HepG2 (cell line): ENCODE results near the gene PRKCE. TPM values are rescaled to one million over a fixed set of nuclear protein-coding genes. Genes with fewer than 3 reads are reported as not detected.

Experiments
- ATAC-seq: fragments of 200-7000 bp; cut with Tn5 transposase; 3 replicates; pipeline ENCODE4 v1.9.1; 2020; ENCODE audit warnings: mild to moderate bottlenecking, moderate library complexity
- BruUV-seq: library from RNA; stranded (reverse); fragments of 400-500 nt; replicated peaks from 2 replicates; lab custom pipeline; 2021; lab: Mats Ljungman, UMichigan
- CTCF ChIA-PET: fragments of 300-600 bp; formaldehyde crosslinking; extraction: SDS; loops from one replicate; lab custom pipeline; 2021; ENCODE audit warnings: low total read pairs, inconsistent platforms, low intra/inter-chr PET ratio; lab: Yijun Ruan, JAX
- POLR2A ChIA-PET: fragments of 350-600 bp; sonication (Branson Sonifier 250); formaldehyde crosslinking; loops from one replicate; lab custom pipeline; 2020; ENCODE audit warnings: antibody characterized with exemption, inconsistent platforms; lab: Yijun Ruan, JAX
- DNase-seq: peaks from one replicate; pipeline ENCODE4 v3.0.0-alpha.2; 2015; ENCODE audit warnings: low spot score
- FAIRE-seq: peaks from 3 replicates; lab custom pipeline; 2011; peaks lifted over from hg19 to GRCh38; lab: Jason Lieb, UNC
- H2AFZ ChIP-seq: one replicate; pipeline ENCODE4 v1.6.1; 2011; ENCODE audit warnings: low read length, inconsistent platforms
- H3K27ac ChIP-seq: fragments of 300-600 bp; 3 replicates; pipeline ENCODE4 v1.8.0; 2011; ENCODE audit warnings: mixed run types, mild to moderate bottlenecking, mixed read lengths, low read length, inconsistent platforms; ENCODE audit not compliant: insufficient read depth; ENCODE audit errors: extremely low read length
- H3K27me3 ChIP-seq, 2 experiments: fragments of 200-600 bp in 1 of 2; 2 replicates in 1 of 2; 3 replicates in 1 of 2; pipeline versions ENCODE4 v1.6.0 to v1.8.0; 2011; ENCODE audit warnings: low read length in 2 of 2, mild to moderate bottlenecking in 2 of 2, moderate library complexity in 2 of 2, inconsistent platforms in 1 of 2; ENCODE audit not compliant: insufficient read depth in 2 of 2, control insufficient read depth in 1 of 2
- H3K36me3 ChIP-seq, 2 experiments: fragments of 200-600 bp in 1 of 2; replicated peaks in 1 of 2; 2 replicates in 1 of 2; 3 replicates in 1 of 2; pipeline versions ENCODE4 v1.5.1 to v1.8.0; 2011; ENCODE audit warnings: low read length in 2 of 2, inconsistent platforms in 1 of 2; ENCODE audit not compliant: insufficient read depth in 2 of 2, control insufficient read depth in 1 of 2
- H3K4me1 ChIP-seq: 2 replicates; pipeline ENCODE4 v1.5.1; 2012; ENCODE audit warnings: low read length, inconsistent platforms; ENCODE audit not compliant: insufficient read depth
- H3K4me2 ChIP-seq: 2 replicates; pipeline ENCODE4 v1.6.0; 2011; ENCODE audit warnings: low read depth, low read length, inconsistent platforms
- H3K4me3 ChIP-seq, 3 experiments: fragments of 200-600 bp in 1 of 3; sonication (generic), shearing (Covaris generic) in 1 of 3; replicated peaks in 1 of 3; 2 replicates each; pipeline ENCODE4 v1.5.1; 2011 to 2016; ENCODE audit warnings: low read length in 3 of 3, inconsistent platforms in 2 of 3, low read depth in 2 of 3, mild to moderate bottlenecking in 2 of 3, control low read depth in 1 of 3, mixed read lengths in 1 of 3; ENCODE audit not compliant: insufficient read depth in 1 of 3
- H3K79me2 ChIP-seq: one replicate; pipeline ENCODE4 v1.6.1; 2011; ENCODE audit warnings: low read length, inconsistent platforms; ENCODE audit not compliant: insufficient read depth
- H3K9ac ChIP-seq: 2 replicates; pipeline ENCODE4 v1.6.0; 2011; ENCODE audit warnings: mild to moderate bottlenecking, low read depth, low read length, inconsistent platforms; ENCODE audit not compliant: insufficient read depth
- H3K9me3 ChIP-seq: 2 replicates; pipeline ENCODE4 v1.5.1; 2012; ENCODE audit warnings: mild to moderate bottlenecking, low read length
- H4K20me1 ChIP-seq: 2 replicates; pipeline ENCODE4 v1.6.0; 2011; ENCODE audit warnings: inconsistent platforms, mild to moderate bottlenecking, low read length, moderate library complexity; ENCODE audit not compliant: insufficient read depth
- EZH2 ChIP-seq: conservative IDR thresholded peaks from 2 replicates; pipeline ENCODE4 v1.6.1; 2012; ENCODE audit warnings: mild to moderate bottlenecking, low read depth, low read length, moderate library complexity
- FOXO1 ChIP-seq: sonication (generic); formaldehyde crosslinking; IDR thresholded peaks from 2 replicates; pipeline ENCODE4 v1.4.0; 2020; ENCODE audit warnings: missing genetic modification reagents
- NFAT5 ChIP-seq: sonication (generic); formaldehyde crosslinking; IDR thresholded peaks from 2 replicates; pipeline ENCODE4 v1.4.0; 2020; ENCODE audit warnings: missing genetic modification reagents
- NR1H2 ChIP-seq: sonication (generic); formaldehyde crosslinking; IDR thresholded peaks from 2 replicates; pipeline ENCODE4 v1.8.1; 2022; ENCODE audit warnings: low read depth, missing genetic modification reagents, borderline replicate concordance
- POGK ChIP-seq: sonication (generic); formaldehyde crosslinking; conservative IDR thresholded peaks from 2 replicates; pipeline ENCODE4 v1.8.0; 2022; ENCODE audit warnings: mild to moderate bottlenecking, moderate library complexity, missing genetic modification reagents
- RBM22 ChIP-seq: fragments of 200-400 bp; formaldehyde crosslinking; optimal IDR thresholded peaks from 2 replicates; pipeline ENCODE3; 2017; ENCODE audit warnings: mild to moderate bottlenecking, low read length, moderate library complexity
- SMYD3 ChIP-seq: sonication (generic); formaldehyde crosslinking; IDR thresholded peaks from 2 replicates; pipeline ENCODE4 v1.8.1; 2023; ENCODE audit warnings: mild to moderate bottlenecking, missing genetic modification reagents
- ZNF292 ChIP-seq: sonication (generic); formaldehyde crosslinking; IDR thresholded peaks from 2 replicates; pipeline ENCODE4 v1.8.1; 2022; ENCODE audit warnings: mild to moderate bottlenecking, low read depth, missing genetic modification reagents, borderline replicate concordance
- ZNF382 ChIP-seq: sonication (generic); formaldehyde crosslinking; IDR thresholded peaks from 2 replicates; pipeline ENCODE4 v1.5.0; 2020; ENCODE audit warnings: missing genetic modification reagents, mild to moderate bottlenecking, borderline replicate concordance
- ZNF782 ChIP-seq: sonication (generic); formaldehyde crosslinking; IDR thresholded peaks from 2 replicates; pipeline ENCODE4 v1.4.0; 2020; ENCODE audit warnings: missing genetic modification reagents, mild to moderate bottlenecking, borderline replicate concordance
- WGBS: methylation state at CpG from one replicate; pipeline ENCODE4 v1.1.6; 2017; ENCODE audit warnings: low lambda C conversion rate; 5-methylcytosine and 5-hydroxymethylcytosine counted together
- in situ Hi-C: cut with HindIII; loops from 2 replicates; pipeline ENCODE4 v1.10.0; 2017; ENCODE audit warnings: low pct_unique_long_range_greater_than_20kb; ENCODE audit not compliant: extremely low pct_ligation_motif_present
- intact Hi-C: fragments of 100-400 bp; cut with micrococcal nuclease; formaldehyde crosslinking; loops from one replicate; pipeline ENCODE4 v1.10.0; 2022; ENCODE audit not compliant: unreplicated experiment
- polyA plus RNA-seq, 8 experiments: library from polyadenylated mRNA; depleted of rRNA in 3 of 8; stranded (reverse) in 7 of 8; unstranded in 1 of 8; fragments of >200 nt; fragmentation: Illumina TruSeq in 4 of 8; extraction: Trizol in 4 of 8; gene quantifications; 2 replicates each; pipeline versions ENCODE4 v1.2.1 to v1.2.3, GENCODE V29; 2011 to 2016; ENCODE audit warnings: low read depth in 4 of 8, missing spikeins in 1 of 8, mixed read lengths in 1 of 8; ENCODE audit not compliant: insufficient read depth in 1 of 8
- total RNA-seq, 5 experiments: library from RNA; depleted of rRNA; stranded (reverse); fragments of >200 nt; fragmentation: Illumina TruSeq; extraction: Trizol; gene quantifications; 2 replicates each; pipeline ENCODE4 v1.2.3, GENCODE V29; 2016; ENCODE audit warnings: low read depth in 1 of 5

PRKCE gene
- total and polyA plus RNA-seq, 2 of the 13 experiments (the other 11 are each of a cell fraction or from before 2014, with no cell fraction given) = 1.0 to 3.9 TPM

- Histone ChIP-seq H3K9me3 (no peaks in the 10 kb centered on the region), H4K20me1 (no peaks in the 10 kb centered on the region), H3K27ac (no peak overlapping the region), H3K4me2 (no peak overlapping the region), H3K4me1 (peaks cover 10% of the 10 kb centered on the region), H3K27me3 (no peaks in the 10 kb centered on the region), H3K79me2 (no peaks in the 10 kb centered on the region), H3K4me3 (no peak overlapping the region), H3K36me3 (no peaks in the 10 kb centered on the region), H3K9ac (no peak overlapping the region), H2AFZ (no peak overlapping the region)
- no TSS peak for BruUV-seq
- CTCF ChIA-PET = no interaction called here
- in situ Hi-C loops = no loop called here
- POLR2A ChIA-PET = no interaction called here
- intact Hi-C loops = no loop called here
- WGBS = 62% methylated on average over 4 of the region's 4 CpGs
- ATAC-seq (no peak), FAIRE-seq (no peak), DNase-seq (no peak)
- TF ChIP-seq EZH2 (no peak), POGK (CRISPR knock-in tag) (no peak)
Measured at GRCh38 chr2:46146866-46147502, 495.5 kb downstream of the PRKCE start.

- CTCF ChIA-PET = no interaction called here
- BruUV-seq = no TSS peak
- TF ChIP-seq ZNF782 (CRISPR knock-in tag) = no peak
- no peak for TF ChIP-seq ZNF292 (CRISPR knock-in tag)
- no peak for TF ChIP-seq RBM22
- no peak for TF ChIP-seq SMYD3 (CRISPR knock-in tag)
- TF ChIP-seq FOXO1 (CRISPR knock-in tag) = no peak
- no peak for TF ChIP-seq ZNF382 (CRISPR knock-in tag)
- TF ChIP-seq NFAT5 (CRISPR knock-in tag) = no peak
- no peak for TF ChIP-seq NR1H2
Measured at GRCh38 chr2:46147626-46148368, 496.3 kb downstream of the PRKCE start.

More at GRCh38 chr2:46147626-46148368, 496.3 kb downstream of the PRKCE start:
- Histone ChIP-seq H3K4me1 (peaks cover 4% of the 10 kb centered on the region), H3K27me3 (no peaks in the 10 kb centered on the region), H4K20me1 (no peaks in the 10 kb centered on the region), H3K27ac (no peak overlapping the region), H3K79me2 (no peaks in the 10 kb centered on the region), H3K9ac (no peak overlapping the region), H3K9me3 (no peaks in the 10 kb centered on the region), H2AFZ (no peak overlapping the region), H3K4me3 (no peak overlapping the region), H3K36me3 (no peaks in the 10 kb centered on the region), H3K4me2 (no peak overlapping the region)
- in situ Hi-C loops (no loop called here), intact Hi-C loops (no loop called here)
- FAIRE-seq (no peak), DNase-seq (no peak), ATAC-seq (no peak)
- WGBS = 79% methylated on average over 6 of the region's 6 CpGs
- POLR2A ChIA-PET = no interaction called here
